Measurements from ENCODE around the gene ASB16.

Gene ASB16

GRCh38 chr17:44209786-44210341 lies 39.4 kb downstream of the ASB16 start:
- DNase-seq (ENCODE audit: low spot score): no peak

DNA sequence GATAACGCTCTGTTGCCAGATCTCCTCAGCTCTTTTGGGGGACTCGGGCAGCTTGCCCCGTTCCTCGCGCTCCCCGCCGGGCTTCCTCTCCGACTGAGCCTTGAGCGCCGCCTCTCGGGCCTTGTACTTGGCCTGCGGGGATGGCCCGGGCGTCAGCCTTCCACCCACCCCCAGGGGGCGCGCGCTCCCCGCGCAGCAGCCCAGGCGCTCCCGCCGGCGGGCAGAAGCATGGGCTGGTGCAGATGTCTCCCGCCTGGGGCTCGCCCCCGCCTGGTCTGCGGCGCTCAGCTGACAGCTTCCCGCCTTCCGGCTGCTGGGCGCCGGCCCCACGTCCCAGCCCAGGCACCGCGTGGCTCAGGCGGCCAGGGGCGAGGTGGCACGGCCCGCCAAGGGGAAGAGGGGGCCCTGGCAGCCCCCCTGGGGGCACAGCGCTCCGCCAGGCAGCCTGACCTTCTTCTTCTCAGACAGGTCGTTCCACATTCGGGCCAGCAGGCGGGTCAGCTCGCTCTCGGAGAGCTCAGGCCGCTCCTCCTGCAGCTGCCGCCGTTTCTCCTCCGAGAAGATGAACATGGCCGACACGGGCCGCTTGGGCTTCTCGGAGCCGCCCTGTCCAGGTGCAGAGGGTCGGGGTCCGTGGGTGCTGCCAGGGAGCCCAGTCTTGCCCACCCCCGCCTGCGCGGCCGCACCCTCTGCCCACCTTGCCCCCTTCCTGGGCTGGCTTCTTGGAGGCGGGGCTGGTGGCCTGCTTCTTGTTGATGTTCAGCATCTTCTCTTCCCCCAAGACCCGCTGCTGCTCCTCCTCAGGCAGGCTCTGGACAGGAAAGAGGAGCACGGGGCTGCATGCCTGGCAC lies 40.1 kb downstream of the ASB16 start:
- peak; percentile 85 for DNase-seq (ENCODE audit: low spot score)

- DNase-seq (ENCODE audit: low spot score): no peak
These were observed 41.1 kb downstream of the ASB16 start for GRCh38 chr17:44211281-44212265.

DNA sequence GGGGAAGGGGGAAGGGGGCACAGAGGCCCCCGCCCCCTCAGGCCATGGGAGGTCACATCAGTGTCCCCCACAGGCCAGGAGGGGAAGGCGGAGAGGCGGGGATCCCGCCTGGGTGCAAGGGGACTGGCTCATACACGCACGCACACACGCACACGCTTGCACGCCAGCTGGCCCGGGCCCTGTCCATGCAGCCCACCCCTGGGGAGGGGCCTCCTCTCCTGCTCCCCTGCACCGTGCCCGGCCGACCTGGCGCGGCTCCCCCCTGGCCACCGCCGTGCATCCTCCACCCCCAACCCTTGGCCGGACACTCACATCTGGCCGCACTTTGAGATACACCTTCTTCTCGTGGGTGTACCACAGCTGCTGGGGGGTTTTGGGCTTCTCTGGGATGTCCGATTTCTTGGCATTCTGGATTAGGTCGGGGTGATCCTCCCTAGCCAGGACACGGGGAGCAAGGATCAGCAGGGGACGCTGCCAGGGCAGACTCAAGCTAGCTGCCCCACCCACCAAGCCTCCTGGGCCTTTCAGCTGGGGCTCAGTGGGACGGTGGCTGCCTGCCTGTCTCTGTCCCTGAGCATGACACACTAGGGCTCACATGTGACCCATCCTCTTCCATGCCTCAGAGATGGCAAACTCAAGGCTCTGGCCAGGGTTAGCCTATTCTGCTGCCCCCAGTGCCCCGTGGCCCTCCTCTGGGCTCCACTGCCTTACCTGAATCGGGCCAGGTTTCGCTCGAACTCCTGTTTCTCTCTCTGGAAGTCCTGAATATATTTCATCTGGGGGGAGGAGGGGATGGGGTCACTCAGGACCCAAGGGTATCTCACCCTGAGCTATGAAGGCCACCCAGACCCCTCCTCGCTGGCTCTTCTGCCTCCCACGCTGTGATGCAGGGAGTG lies 42.3 kb downstream of the ASB16 start:
- no peak for DNase-seq (ENCODE audit: low spot score)

GRCh38 chr17:44213403-44214229 lies 43.1 kb downstream of the ASB16 start:
- DNase-seq (ENCODE audit: low spot score): no peak

- DNase-seq (ENCODE audit: low spot score): no peak
These were observed 43.7 kb downstream of the ASB16 start for GRCh38 chr17:44214230-44214494.

GRCh38 chr17:44214896-44215295 lies 44.4 kb downstream of the ASB16 start:
- no peak for DNase-seq (ENCODE audit: low spot score)

DNA sequence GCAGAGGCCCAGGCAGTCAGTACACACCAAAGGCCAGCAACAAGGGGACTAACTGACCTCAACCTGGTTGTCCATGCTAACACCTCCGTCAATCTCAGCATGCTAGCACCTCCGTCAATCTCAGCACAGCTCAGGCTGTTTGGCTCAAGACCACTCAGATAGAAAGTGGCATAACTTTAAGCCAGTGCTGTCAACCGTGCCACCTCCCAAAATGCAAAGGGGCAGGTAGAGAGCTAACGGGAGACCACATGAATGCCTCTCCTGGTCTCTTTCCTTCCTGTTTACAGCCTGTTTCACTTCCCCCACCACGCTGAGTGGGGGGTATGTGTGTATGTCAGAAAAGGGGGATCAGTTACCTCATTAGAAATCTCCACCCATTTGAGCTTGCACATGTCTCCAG lies 45.7 kb downstream of the ASB16 start:
- no peak for DNase-seq (ENCODE audit: low spot score)

- no peak for DNase-seq (ENCODE audit: low spot score)
These were observed 46.2 kb downstream of the ASB16 start for GRCh38 chr17:44216694-44217093.

GRCh38 chr17:44217738-44218343 lies 47.3 kb downstream of the ASB16 start:
- DNase-seq (ENCODE audit: low spot score): no peak

GRCh38 chr17:44218344-44219107 lies 48.0 kb downstream of the ASB16 start:
- DNase-seq (ENCODE audit: low spot score): peak; percentile 84

- DNase-seq (ENCODE audit: low spot score): peak; percentile 67
These were observed 48.7 kb downstream of the ASB16 start for GRCh38 chr17:44219108-44219615.

- peak; percentile 70 for DNase-seq (ENCODE audit: low spot score)
These were observed 49.2 kb downstream of the ASB16 start, which contains the start of gene UBTF for GRCh38 chr17:44219616-44220212. TSS of gene UBTF (minus strand) at chr17:44219675. CDS start at chr17:44218229, 1,446 bp downstream.

GRCh38 chr17:44220213-44221083 lies 49.9 kb downstream of the ASB16 start:
- peak; percentile 32 for DNase-seq (ENCODE audit: low spot score)

DNA sequence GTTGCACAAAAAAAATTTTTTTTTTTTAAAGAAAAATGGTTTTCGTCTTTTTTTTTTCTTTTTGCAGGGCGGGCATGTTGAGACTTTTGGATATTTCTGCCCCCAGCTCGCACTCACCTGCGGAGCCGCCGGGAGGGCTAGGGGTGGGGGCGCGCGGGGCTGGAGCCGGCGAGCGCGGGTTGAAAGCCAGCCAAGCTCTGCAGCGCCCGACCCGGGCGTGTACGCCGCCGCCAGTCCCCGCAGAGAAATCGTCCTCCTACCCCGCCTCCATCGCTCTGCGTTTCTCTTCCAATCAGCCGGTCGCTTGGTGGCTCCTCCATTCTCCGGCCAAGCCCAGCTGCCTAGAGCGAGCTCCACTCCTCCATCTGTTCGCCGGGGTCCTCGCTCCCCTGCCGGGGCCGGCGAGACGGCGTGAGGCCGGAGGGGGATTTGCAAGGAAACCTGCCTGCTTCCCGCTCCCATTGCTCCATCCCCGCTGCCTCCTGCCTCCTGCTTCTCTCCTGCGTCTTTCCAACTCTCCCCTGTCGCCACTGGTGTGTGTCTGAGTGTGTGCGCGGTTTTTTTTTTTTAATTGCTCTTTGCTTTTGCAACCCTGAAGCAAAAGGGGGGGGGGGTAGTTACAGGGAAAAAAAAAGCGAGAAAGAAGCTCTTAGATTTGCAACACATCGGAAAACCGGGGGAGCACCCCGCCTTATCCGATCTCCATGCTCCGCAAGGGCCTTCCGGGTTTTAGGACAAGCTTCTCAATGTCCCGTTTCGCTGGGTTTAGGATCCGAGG lies 50.8 kb downstream of the ASB16 start:
- DNase-seq (ENCODE audit: low spot score): peak; percentile 78

DNA sequence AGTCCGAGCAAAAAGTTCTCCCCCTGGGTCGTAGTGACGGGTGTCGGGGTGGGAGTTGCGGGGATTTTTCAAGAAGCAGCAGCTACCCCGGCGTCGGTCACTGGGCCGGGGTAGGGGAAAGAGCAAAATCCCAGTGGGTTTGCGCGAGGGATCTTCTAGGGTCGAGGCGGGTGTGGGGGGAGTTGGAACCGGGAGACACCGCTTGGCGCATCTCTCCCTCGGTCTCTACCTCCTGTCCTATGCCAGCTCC lies 51.3 kb downstream of the ASB16 start:
- no peak for DNase-seq (ENCODE audit: low spot score)

GRCh38 chr17:44222112-44222869 lies 51.8 kb downstream of the ASB16 start:
- DNase-seq (ENCODE audit: low spot score): peak; percentile 83

Measured in SW480 (cell line).